ENCODE measurements around the gene CYP26B1.

Gene CYP26B1

GRCh38 chr2:72181616-72182015 lies 34.0 kb upstream of the CYP26B1 start:
- TF ChIP-seq CTCF (conservative IDR thresholded peaks at IDR 0.05; ENCODE audit: low read depth, low read length), result no peak
- DNase-seq (ENCODE audit: low read depth), result no peak
- no peak overlapping the region for H3K4me3 ChIP-seq (ENCODE audit: low read length)

- DNase-seq (ENCODE audit: low read depth), result no peak
- TF ChIP-seq CTCF (conservative IDR thresholded peaks at IDR 0.05; ENCODE audit: low read depth, low read length), result no peak
- no peak overlapping the region for H3K4me3 ChIP-seq (ENCODE audit: low read length)
These were observed 32.7 kb upstream of the CYP26B1 start for GRCh38 chr2:72180351-72180750.

GRCh38 chr2:72178551-72178950 lies 30.9 kb upstream of the CYP26B1 start:
- no peak overlapping the region for H3K4me3 ChIP-seq (ENCODE audit: low read length)
- no peak for TF ChIP-seq CTCF (conservative IDR thresholded peaks at IDR 0.05; ENCODE audit: low read depth, low read length)
- DNase-seq (ENCODE audit: low read depth), result no peak

- H3K4me3 ChIP-seq (ENCODE audit: low read length), result no peak overlapping the region
- DNase-seq (ENCODE audit: low read depth), result no peak
- no peak for TF ChIP-seq CTCF (conservative IDR thresholded peaks at IDR 0.05; ENCODE audit: low read depth, low read length)
These were observed 28.6 kb upstream of the CYP26B1 start for GRCh38 chr2:72176281-72176680.

- no peak for TF ChIP-seq CTCF (conservative IDR thresholded peaks at IDR 0.05; ENCODE audit: low read depth, low read length)
- H3K4me3 ChIP-seq (ENCODE audit: low read length), result no peak overlapping the region
- no peak for DNase-seq (ENCODE audit: low read depth)
These were observed 28.0 kb upstream of the CYP26B1 start for GRCh38 chr2:72175636-72176035.

GRCh38 chr2:72173640-72174321 lies 26.1 kb upstream of the CYP26B1 start:
- no peak overlapping the region for H3K4me3 ChIP-seq (ENCODE audit: low read length)
- TF ChIP-seq CTCF (conservative IDR thresholded peaks at IDR 0.05; ENCODE audit: low read depth, low read length), result no peak
- DNase-seq (ENCODE audit: low read depth), result no peak

- no peak for DNase-seq (ENCODE audit: low read depth)
- no peak overlapping the region for H3K4me3 ChIP-seq (ENCODE audit: low read length)
- TF ChIP-seq CTCF (conservative IDR thresholded peaks at IDR 0.05; ENCODE audit: low read depth, low read length), result no peak
These were observed 24.8 kb upstream of the CYP26B1 start for GRCh38 chr2:72172478-72172877.
